HG03442 (cell line): Measurements from ENCODE around the gene GRAP.

Experiments
- ATAC-seq: cut with Tn5 transposase; IDR thresholded peaks from one replicate; pipeline ENCODE4 v1.9.1; 2021; ENCODE audit warnings: mild to moderate bottlenecking, moderate library complexity; ENCODE audit not compliant: unreplicated experiment

Gene GRAP

DNA sequence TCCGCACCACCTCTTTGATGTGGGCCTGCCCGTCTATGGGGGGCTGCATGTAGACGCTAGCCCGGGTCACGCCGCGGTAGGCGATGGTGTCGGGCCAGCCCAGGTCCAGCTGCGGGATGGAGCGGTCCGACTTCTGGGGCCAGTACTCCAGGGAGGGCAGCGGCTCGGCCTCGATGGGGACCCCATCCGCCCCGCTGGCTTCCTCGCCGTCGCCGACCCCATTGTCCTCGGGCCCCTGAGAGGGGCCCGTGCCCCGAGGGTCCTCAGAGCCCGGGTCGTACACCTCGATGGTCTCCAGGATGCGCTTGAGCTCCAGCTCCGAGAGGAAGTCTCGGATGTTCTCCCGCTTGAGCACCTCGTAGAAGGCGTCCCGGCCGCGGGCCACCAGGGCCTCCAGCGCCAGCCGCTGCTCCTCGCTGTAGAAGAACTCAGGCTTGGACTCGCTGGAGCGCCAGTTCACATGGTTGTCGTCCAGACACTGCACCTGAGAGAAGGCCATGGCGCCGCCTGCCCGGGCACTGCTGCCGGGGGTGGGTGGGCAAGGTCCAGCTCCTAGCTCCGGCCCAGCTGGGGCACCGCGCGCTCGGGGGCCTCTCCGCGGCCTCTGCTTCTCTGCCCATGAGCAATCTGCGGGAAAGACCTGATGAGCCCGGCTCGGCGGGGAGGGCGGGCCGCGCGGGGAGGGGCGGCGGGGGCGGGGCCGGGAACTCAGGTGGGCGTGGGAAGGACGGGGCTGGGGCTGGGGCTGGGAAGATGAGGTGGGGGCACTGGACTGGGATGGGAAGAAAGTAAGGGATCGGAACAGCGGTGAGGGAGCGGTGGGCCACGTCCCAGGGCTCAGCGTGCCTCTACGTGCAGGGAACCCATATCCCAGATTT is 43.0 kb downstream of the GRAP start:
- ATAC-seq, result peak; percentile 21

DNA sequence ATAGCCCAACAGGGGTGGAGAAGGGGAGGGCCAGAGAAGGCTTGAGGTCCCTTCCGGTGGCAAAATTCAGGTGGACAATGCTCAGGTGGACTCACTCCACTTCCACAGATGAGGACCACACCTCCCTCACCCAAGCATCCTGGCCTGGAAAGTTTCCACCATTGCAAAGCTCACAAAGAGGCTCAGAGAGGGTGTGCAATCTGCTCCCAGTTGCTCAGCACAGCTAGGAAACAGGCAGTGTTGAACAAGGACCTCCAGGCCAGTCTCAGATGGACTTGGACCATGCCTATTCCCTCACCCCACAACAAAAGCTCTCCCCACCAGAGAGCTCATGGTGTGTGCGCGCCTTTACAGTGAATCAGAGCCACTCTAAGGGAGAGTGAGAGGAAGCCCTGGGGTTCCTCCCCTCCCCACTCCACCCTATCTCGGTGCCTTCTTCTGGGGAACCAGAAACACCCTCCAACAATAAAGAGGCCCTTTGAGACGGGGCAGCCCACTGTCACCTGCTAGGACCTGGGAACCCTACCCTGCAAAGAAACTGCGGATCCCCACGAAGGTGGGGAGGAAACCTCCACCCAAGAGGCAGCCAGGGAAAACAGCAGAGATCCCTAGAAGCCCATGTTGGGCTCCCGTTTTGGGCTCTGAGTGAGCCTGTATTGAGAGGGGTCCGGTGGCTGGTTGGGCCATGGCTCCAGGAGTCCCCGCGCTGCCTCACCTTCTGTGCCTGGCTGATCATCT is 43.8 kb downstream of the GRAP start:
- no peak for ATAC-seq

DNA sequence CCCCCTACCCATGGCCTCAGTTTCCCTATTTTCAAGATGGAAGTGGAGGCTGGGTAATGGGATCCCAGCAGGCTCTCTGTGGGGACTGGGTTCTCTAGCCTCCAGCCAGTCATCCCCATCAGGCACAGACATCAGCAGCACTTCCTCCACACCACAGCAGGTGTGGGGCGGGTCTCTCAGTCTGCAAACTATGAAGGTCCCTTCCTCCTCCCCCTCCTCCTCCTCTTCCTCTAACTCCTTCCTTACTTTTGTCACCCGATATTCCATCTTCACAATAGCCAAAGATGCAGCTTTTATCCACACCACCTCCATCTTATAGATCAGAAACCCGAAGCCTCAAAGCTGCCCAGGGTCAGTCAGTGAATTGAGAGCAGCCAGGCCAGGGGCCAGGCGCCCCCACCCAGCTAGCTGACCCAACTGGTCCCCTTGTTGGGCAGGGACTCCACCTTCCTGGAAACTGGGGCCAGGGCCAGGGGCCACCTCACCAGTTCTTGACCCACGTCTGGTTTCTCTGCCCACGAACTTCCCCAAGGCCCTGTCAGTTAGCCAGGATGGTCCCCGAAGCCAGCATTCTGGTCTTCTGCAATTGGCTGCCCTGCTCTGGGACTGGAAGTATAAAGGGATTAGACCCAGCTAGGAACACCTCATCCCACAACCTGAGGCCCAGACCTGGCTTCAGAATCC is 44.7 kb downstream of the GRAP start:
- no peak for ATAC-seq

- ATAC-seq, result no peak
Measured at GRCh38 chr17:19000531-19001325, 46.0 kb downstream of the GRAP start.

DNA sequence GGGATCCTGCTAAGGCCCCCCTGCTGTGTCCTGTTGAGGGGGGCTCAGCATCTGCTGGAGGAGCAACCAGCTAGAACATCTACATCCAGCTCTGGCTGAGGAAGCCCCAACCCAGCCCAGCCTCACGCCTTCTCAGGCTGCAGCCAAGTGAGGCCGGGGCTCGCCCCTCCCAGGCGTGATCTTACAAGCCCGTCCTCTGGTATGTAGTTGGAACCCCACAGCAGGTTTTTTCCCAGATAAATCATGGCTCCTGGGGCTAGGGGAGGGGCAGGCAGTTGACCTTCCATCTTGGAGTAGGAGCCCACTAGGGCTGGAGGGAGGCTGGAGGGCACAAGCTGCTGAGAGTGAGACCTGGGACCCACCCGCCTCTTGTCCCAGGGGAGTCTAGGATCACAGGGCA is 46.8 kb downstream of the GRAP start:
- no peak for ATAC-seq

DNA sequence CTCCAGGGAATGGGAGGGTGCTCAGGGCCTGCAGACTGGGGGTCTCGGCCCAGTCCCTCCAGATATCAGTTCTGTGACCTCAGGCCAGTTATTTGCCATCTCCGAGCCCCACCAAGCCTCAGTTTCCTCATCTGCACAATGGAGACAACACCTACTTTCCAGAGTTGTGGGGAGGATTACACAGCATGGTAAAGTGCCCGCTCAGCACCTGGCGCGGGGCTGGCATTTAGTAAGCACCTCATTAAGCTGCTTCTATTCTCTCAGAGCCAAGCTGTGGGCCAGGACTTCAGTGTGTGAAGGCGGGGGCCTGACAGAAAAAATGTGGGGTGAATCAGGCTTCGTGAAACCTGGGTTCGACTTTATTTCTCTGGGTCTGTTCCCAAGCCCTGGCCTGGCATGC is 47.4 kb downstream of the GRAP start:
- no peak for ATAC-seq

DNA sequence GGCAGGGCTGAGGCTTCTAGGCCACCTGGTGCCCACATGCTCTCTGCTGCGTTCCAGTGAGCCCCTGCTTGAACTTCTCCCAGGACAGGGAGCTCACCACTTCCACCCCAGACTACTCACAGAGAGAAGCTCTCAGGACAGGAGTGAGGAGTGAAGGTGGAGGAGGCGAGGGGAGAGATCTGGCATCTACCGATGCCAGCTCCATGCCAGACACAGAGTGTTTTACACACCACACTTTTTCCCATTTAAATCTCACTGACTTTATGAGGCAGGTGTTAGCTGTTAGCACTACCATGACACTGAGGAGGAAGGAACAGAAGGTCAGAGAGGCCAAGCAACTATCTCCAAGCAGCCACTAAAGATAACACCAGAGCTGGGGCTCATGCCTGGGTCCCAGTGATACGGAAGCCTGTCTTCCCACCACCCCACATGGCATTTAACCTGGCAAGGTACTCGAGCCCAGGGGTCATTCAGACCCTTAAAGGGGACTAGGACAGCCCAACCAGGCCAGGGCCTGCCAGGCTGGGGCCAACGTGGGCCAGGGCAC is 49.0 kb downstream of the GRAP start:
- ATAC-seq, result no peak

DNA sequence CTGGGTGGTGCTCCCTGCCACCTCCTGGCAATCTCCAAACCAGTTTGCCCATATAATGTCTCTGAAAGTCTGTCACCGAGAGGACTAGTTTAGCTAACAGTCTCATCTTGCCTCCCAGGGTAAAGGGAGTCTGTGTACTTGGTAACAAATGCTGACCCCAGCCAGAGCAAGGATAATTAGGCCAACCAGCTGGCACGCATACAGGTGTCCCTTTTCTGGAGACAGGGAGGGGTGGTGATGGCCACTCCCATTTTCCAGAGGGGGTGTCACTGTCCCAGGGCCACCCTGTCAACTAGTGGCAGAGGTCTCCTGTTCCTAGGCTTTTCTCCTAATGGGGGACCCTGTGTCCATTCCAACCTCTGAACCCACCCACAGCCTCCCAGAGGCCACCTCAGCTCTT is 50.3 kb downstream of the GRAP start:
- ATAC-seq, result no peak

GRCh38 chr17:18995220-18995619 is 51.5 kb downstream of the GRAP start:
- ATAC-seq, result no peak

- no peak for ATAC-seq
Measured at GRCh38 chr17:18994631-18995030, 52.1 kb downstream of the GRAP start.

- ATAC-seq, result no peak
Measured at GRCh38 chr17:18993905-18994526, 52.7 kb downstream of the GRAP start.

GRCh38 chr17:18992454-18993130 is 54.2 kb downstream of the GRAP start:
- ATAC-seq, result no peak

- ATAC-seq, result no peak
Measured at GRCh38 chr17:18991531-18992315, 55.0 kb downstream of the GRAP start.

DNA sequence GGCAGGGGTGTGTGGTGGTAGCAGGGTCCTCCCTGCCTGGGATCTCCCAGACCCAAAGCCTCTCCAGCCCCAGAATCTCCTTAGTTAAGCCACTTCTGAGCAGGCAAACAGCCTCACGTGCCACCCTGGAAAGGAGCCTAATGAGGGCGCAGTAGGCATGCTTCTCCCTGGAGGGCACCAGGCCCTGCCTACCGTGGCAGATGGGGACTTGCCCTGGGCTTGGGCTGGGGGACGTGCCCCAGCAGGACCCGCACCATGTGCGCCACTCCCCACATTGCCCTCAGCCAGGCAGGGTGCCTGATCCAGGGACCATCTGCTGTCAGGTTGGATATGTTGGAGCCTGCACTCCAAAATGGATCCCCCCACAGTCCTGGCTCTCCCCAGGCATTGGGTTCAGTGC is 56.4 kb downstream of the GRAP start:
- ATAC-seq, result no peak

DNA sequence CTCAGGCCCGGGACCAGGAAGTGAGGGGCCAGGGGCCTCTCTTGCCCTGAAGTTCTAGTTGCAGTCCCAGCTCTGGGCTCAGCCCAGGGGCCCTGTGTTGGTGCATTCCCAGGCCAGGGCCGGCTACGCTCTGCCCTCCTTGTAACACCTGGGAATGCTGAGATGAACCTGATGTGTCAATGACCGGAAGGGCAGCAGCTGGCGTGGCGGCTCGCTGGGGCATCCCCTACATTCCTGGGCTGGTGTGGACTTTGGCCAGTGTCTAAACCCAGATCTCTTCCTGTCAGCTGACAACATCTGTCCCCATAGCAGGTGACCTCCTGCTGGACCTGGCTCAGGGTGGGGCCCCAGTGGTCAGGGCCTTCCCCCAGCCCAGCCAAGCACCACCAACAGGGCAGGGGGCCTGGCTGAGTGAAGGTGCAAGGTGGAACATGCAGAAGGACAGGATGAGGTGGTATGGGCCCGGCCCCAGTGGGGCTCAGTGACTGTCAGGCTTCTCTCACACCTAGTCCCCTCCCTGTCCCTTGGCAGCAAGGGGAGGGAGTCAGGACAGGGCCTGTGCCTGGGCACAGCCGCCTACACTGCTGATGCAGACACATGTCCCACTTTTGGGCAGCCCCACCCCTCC is 58.1 kb downstream of the GRAP start:
- no peak for ATAC-seq

DNA sequence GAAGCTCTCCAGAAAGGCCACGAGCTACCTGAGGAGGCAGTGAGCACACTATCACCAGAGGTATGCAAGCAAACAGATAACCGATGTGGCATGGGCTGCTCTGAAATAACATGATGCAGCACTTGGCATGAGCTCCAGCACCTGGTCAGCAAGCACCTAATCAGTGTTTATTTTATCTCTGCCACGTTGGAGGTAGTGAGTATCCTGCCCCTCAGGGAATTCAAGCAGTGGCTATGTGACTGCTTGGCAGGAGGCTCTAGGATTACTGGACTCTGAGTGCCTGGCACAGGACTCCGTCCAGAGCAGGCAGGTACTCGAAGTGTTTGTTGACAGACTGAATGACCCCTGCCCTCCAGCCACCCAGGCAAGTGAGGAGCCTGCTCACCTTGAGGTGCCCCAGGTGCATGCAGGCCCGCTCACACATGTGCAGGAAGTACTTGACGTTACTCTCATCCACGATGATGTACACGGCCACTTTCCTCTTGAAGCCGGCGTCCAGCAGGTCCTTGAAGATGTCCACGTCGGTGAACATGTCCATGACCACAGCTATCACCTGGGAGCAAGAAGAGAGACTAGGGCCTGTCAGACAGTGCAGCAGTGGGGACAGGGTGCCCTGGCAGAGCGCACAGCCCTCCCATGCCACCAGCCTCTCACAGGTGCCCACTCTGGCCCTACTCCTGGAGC is 58.8 kb downstream of the GRAP start:
- ATAC-seq, result no peak

GRCh38 chr17:18987230-18987610 is 59.5 kb downstream of the GRAP start:
- ATAC-seq, result no peak
